ENCODE results near the gene GREM1.

- TF ChIP-seq EZH2phosphoT487 (IDR thresholded peaks at IDR 0.05; ENCODE audit: low read depth, severe bottlenecking, unreplicated experiment) (no peak), EZH2 (IDR thresholded peaks at IDR 0.05; ENCODE audit: borderline replicate concordance) (no peak)
- TF ChIP-seq, protein P1, sequence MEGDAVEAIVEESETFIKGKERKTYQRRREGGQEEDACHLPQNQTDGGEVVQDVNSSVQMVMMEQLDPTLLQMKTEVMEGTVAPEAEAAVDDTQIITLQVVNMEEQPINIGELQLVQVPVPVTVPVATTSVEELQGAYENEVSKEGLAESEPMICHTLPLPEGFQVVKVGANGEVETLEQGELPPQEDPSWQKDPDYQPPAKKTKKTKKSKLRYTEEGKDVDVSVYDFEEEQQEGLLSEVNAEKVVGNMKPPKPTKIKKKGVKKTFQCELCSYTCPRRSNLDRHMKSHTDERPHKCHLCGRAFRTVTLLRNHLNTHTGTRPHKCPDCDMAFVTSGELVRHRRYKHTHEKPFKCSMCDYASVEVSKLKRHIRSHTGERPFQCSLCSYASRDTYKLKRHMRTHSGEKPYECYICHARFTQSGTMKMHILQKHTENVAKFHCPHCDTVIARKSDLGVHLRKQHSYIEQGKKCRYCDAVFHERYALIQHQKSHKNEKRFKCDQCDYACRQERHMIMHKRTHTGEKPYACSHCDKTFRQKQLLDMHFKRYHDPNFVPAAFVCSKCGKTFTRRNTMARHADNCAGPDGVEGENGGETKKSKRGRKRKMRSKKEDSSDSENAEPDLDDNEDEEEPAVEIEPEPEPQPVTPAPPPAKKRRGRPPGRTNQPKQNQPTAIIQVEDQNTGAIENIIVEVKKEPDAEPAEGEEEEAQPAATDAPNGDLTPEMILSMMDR (IDR thresholded peaks at IDR 0.05; ENCODE audit: poor library complexity) = no peak
These were observed 47.8 kb upstream of the GREM1 start for GRCh38 chr15:32669896-32670611.
